IMR-90 (cell line): ENCODE results near the gene ATG12.

ENCODE experiments used
- BHLHE40 ChIP-seq: fragments of 150-350 bp; IDR thresholded peaks from 2 replicates; pipeline ENCODE4 v1.6.1; 2016; ENCODE audit warnings: mild to moderate bottlenecking, low read depth, low read length
- CEBPB ChIP-seq: IDR thresholded peaks from 2 replicates; pipeline ENCODE4 v1.6.1; 2012; ENCODE audit warnings: low read depth, low read length, improper control_type of control experiment
- CTCF ChIP-seq: conservative IDR thresholded peaks from 2 replicates; pipeline ENCODE4 v1.5.1; 2012; ENCODE audit warnings: mild to moderate bottlenecking, low read depth, low read length, improper control_type of control experiment
- FOS ChIP-seq: fragments of 150-350 bp; IDR thresholded peaks from 2 replicates; pipeline ENCODE4 v1.6.1; 2016; ENCODE audit warnings: low read depth, low read length
- MAFK ChIP-seq: IDR thresholded peaks from 2 replicates; pipeline ENCODE4 v1.6.1; 2012; ENCODE audit warnings: low read depth, low read length, improper control_type of control experiment
- MAZ ChIP-seq: IDR thresholded peaks from 2 replicates; pipeline ENCODE4 v1.6.1; 2012; ENCODE audit warnings: low read depth, mild to moderate bottlenecking, low read length, improper control_type of control experiment, moderate library complexity, borderline replicate concordance
- MXI1 ChIP-seq: IDR thresholded peaks from 2 replicates; pipeline ENCODE4 v1.6.1; 2012; ENCODE audit warnings: low read depth, mild to moderate bottlenecking, low read length, moderate library complexity, borderline replicate concordance
- POLR2A ChIP-seq: IDR thresholded peaks from 2 replicates; pipeline ENCODE4 v1.6.1; 2012; ENCODE audit warnings: mild to moderate bottlenecking, low read depth, low read length
- RAD21 ChIP-seq: IDR thresholded peaks from 2 replicates; pipeline ENCODE4 v1.6.1; 2012; ENCODE audit warnings: low read length, improper control_type of control experiment
- RCOR1 ChIP-seq: IDR thresholded peaks from 2 replicates; pipeline ENCODE4 v1.6.1; 2012; ENCODE audit warnings: mild to moderate bottlenecking, low read length, improper control_type of control experiment; ENCODE audit not compliant: insufficient replicate concordance
- RFX5 ChIP-seq: IDR thresholded peaks from 2 replicates; pipeline ENCODE4 v1.8.0; 2012; ENCODE audit warnings: low read depth, mild to moderate bottlenecking, low read length, moderate library complexity
- SMC3 ChIP-seq: fragments of 150-350 bp; IDR thresholded peaks from 2 replicates; pipeline ENCODE4 v1.6.1; 2016; ENCODE audit warnings: low read depth, mild to moderate bottlenecking, antibody characterized with exemption, low read length, moderate library complexity
- USF2 ChIP-seq: fragments of 150-350 bp; IDR thresholded peaks from 2 replicates; pipeline ENCODE4 v1.6.1; 2017; ENCODE audit warnings: mild to moderate bottlenecking, antibody characterized with exemption, low read length, low read depth
- TF ChIP-seq, protein P1 (sequence below): fragments of 150-350 bp; IDR thresholded peaks from 2 replicates; pipeline ENCODE4 v1.6.1; 2016; ENCODE audit warnings: low read depth, mild to moderate bottlenecking, low read length, moderate library complexity, borderline replicate concordance

GRCh38 chr5:115809946-115810345 is 31.4 kb downstream of the ATG12 start:
- no peak for TF ChIP-seq POLR2A
- TF ChIP-seq BHLHE40 = no peak
- TF ChIP-seq CTCF = no peak
- TF ChIP-seq, protein P1, sequence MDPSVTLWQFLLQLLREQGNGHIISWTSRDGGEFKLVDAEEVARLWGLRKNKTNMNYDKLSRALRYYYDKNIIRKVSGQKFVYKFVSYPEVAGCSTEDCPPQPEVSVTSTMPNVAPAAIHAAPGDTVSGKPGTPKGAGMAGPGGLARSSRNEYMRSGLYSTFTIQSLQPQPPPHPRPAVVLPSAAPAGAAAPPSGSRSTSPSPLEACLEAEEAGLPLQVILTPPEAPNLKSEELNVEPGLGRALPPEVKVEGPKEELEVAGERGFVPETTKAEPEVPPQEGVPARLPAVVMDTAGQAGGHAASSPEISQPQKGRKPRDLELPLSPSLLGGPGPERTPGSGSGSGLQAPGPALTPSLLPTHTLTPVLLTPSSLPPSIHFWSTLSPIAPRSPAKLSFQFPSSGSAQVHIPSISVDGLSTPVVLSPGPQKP = no peak
- no peak for TF ChIP-seq MAZ
- TF ChIP-seq SMC3 = no peak
- no peak for TF ChIP-seq MAFK
- no peak for TF ChIP-seq USF2
- no peak for TF ChIP-seq CEBPB
- TF ChIP-seq FOS = no peak
- TF ChIP-seq RFX5 = no peak
- TF ChIP-seq MXI1 = no peak
- no peak for TF ChIP-seq RAD21
- TF ChIP-seq RCOR1 = no peak
